HUDEP-2 (cell line): Measurements from ENCODE around the gene CFAP221.

Experiments
- DNase-seq, 76 experiments: peaks; one replicate each; lab custom pipeline; 2025; ENCODE audit not compliant: unreplicated experiment in 76 of 76; lab: John Stamatoyannopoulos, UW

The CFAP221 gene

GRCh38 chr2:119694845-119695521 lies 150.7 kb downstream of the CFAP221 start:
- no peak for DNase-seq

- DNase-seq = no peak
These were observed 151.8 kb downstream of the CFAP221 start for GRCh38 chr2:119696005-119696404.

- DNase-seq = no peak
These were observed 152.3 kb downstream of the CFAP221 start for GRCh38 chr2:119696494-119697030.

- no peak for DNase-seq
These were observed 153.2 kb downstream of the CFAP221 start for GRCh38 chr2:119697290-119698020.

- no peak for DNase-seq
These were observed 154.0 kb downstream of the CFAP221 start for GRCh38 chr2:119698246-119698645.

GRCh38 chr2:119699016-119699606 lies 154.9 kb downstream of the CFAP221 start:
- no peak for DNase-seq

- DNase-seq = no peak
These were observed 156.6 kb downstream of the CFAP221 start for GRCh38 chr2:119700866-119701265.

- no peak for DNase-seq
These were observed 157.1 kb downstream of the CFAP221 start for GRCh38 chr2:119701352-119701751.

GRCh38 chr2:119702203-119702917 lies 158.1 kb downstream of the CFAP221 start:
- DNase-seq = no peak

GRCh38 chr2:119702918-119703401 lies 158.7 kb downstream of the CFAP221 start:
- DNase-seq = peak in 59 of 76 experiments; percentile 6 to 76 (median 36)

- DNase-seq = no peak
These were observed 159.3 kb downstream of the CFAP221 start for GRCh38 chr2:119703526-119703925.

GRCh38 chr2:119704670-119705120 lies 160.4 kb downstream of the CFAP221 start:
- no peak for DNase-seq

GRCh38 chr2:119706221-119706620 lies 162.0 kb downstream of the CFAP221 start:
- no peak for DNase-seq
